IMR-90 (cell line): Measurements from ENCODE around the gene TOP3B. TPM values are rescaled to one million over a fixed set of nuclear protein-coding genes. Genes with fewer than 3 reads are reported as not detected.

Source experiments
- ATAC-seq: fragments of 200-7000 bp; cut with Tn5 transposase; 2 replicates; pipeline ENCODE4 v1.9.1; 2020; ENCODE audit warnings: low read depth, mild to moderate bottlenecking, moderate library complexity
- BruUV-seq: library from RNA; stranded (reverse); fragments of 400-500 nt; replicated peaks from 2 replicates; lab custom pipeline; 2021; lab: Mats Ljungman, UMichigan
- CTCF ChIA-PET: fragments of 300-600 bp; formaldehyde crosslinking; extraction: SDS; loops from one replicate; lab custom pipeline; 2021; ENCODE audit warnings: antibody characterized with exemption; lab: Yijun Ruan, JAX
- POLR2A ChIA-PET: fragments of 300-600 bp; sonication (Branson Sonifier 250); formaldehyde crosslinking; loops from one replicate; lab custom pipeline; 2022; ENCODE audit warnings: antibody characterized with exemption; ENCODE audit not compliant: unreplicated experiment; lab: Charles Lee
- DNase-seq: peaks from one replicate; pipeline ENCODE4 v3.0.0; 2013
- H2AFZ ChIP-seq: replicated peaks from 2 replicates; pipeline ENCODE3; 2013; ENCODE audit warnings: low read length, mild to moderate bottlenecking; ENCODE audit not compliant: poor library complexity
- H2AK5ac ChIP-seq: 2 replicates; pipeline ENCODE4 v1.6.1; 2013; ENCODE audit warnings: low read depth, low read length, inconsistent platforms
- H2AK9ac ChIP-seq: replicated peaks from 2 replicates; pipeline ENCODE3; 2013; ENCODE audit warnings: mild to moderate bottlenecking, low read depth, low read length, moderate library complexity; ENCODE audit not compliant: poor library complexity
- H2BK120ac ChIP-seq: 2 replicates; pipeline ENCODE4 v1.6.1; 2013; ENCODE audit warnings: low read depth, low read length, inconsistent platforms
- H2BK15ac ChIP-seq: 3 replicates; pipeline ENCODE4 v1.6.1; 2013; ENCODE audit warnings: low read depth, low read length, inconsistent platforms
- H2BK20ac ChIP-seq: 2 replicates; pipeline ENCODE4 v1.6.1; 2013; ENCODE audit warnings: low read depth, mild to moderate bottlenecking, inconsistent platforms, low read length, moderate library complexity
- H2BK5ac ChIP-seq: 2 replicates; pipeline ENCODE4 v1.6.1; 2013; ENCODE audit warnings: mild to moderate bottlenecking, low read depth, low read length, inconsistent platforms; ENCODE audit not compliant: poor library complexity, severe bottlenecking
- H3K14ac ChIP-seq: replicated peaks from 2 replicates; pipeline ENCODE4 v1.6.1; 2013; ENCODE audit warnings: low read depth, low read length, inconsistent platforms
- H3K18ac ChIP-seq: 2 replicates; pipeline ENCODE4 v1.6.1; 2013; ENCODE audit warnings: low read depth, low read length, control low read depth
- H3K23ac ChIP-seq: 2 replicates; pipeline ENCODE4 v1.6.1; 2013; ENCODE audit warnings: low read depth, low read length, inconsistent platforms
- H3K27ac ChIP-seq: 2 replicates; pipeline ENCODE4 v1.5.1; 2013; ENCODE audit warnings: mild to moderate bottlenecking, control low read depth, low read length; ENCODE audit not compliant: insufficient read depth
- H3K27me3 ChIP-seq: 2 replicates; pipeline ENCODE4 v1.6.1; 2013; ENCODE audit warnings: low read length; ENCODE audit not compliant: control insufficient read depth, insufficient read depth
- H3K36me3 ChIP-seq: 2 replicates; pipeline ENCODE4 v1.6.1; 2013; ENCODE audit warnings: low read length, mixed read lengths; ENCODE audit not compliant: control insufficient read depth, insufficient read depth
- H3K4ac ChIP-seq: 2 replicates; pipeline ENCODE4 v1.6.1; 2013; ENCODE audit warnings: low read depth, low read length, inconsistent platforms
- H3K4me1 ChIP-seq: 2 replicates; pipeline ENCODE4 v1.6.1; 2013; ENCODE audit warnings: low read length, mixed read lengths; ENCODE audit not compliant: control insufficient read depth, insufficient read depth
- H3K4me2 ChIP-seq: 2 replicates; pipeline ENCODE4 v1.6.1; 2013; ENCODE audit warnings: low read depth, mild to moderate bottlenecking, control low read depth, low read length, moderate library complexity
- H3K4me3 ChIP-seq: 2 replicates; pipeline ENCODE4 v1.5.1; 2013; ENCODE audit warnings: low read depth, mild to moderate bottlenecking, control low read depth, low read length, moderate library complexity; ENCODE audit not compliant: insufficient read depth
- H3K56ac ChIP-seq: 2 replicates; pipeline ENCODE4 v1.6.1; 2013; ENCODE audit warnings: low read length, inconsistent platforms; ENCODE audit not compliant: insufficient read depth; ENCODE audit errors: extremely low read depth
- H3K79me1 ChIP-seq, 2 experiments: 2 replicates each; pipeline ENCODE4 v1.6.1; 2013; ENCODE audit warnings: low read length in 2 of 2, inconsistent platforms in 1 of 2, low read depth in 1 of 2
- H3K9ac ChIP-seq: 2 replicates; pipeline ENCODE4 v1.6.1; 2013; ENCODE audit warnings: low read depth, low read length, control low read depth
- H3K9me1 ChIP-seq: 2 replicates; pipeline ENCODE4 v1.6.1; 2013; ENCODE audit warnings: low read length, inconsistent platforms; ENCODE audit not compliant: insufficient read depth
- H3K9me3 ChIP-seq: 2 replicates; pipeline ENCODE4 v1.6.1; 2013; ENCODE audit warnings: low read length; ENCODE audit not compliant: control insufficient read depth, insufficient read depth
- H4K20me1 ChIP-seq: 2 replicates; pipeline ENCODE4 v1.6.1; 2013; ENCODE audit warnings: low read length, inconsistent platforms; ENCODE audit not compliant: insufficient read depth
- H4K5ac ChIP-seq: 2 replicates; pipeline ENCODE4 v1.6.1; 2013; ENCODE audit warnings: mild to moderate bottlenecking, low read depth, low read length, control low read depth
- H4K8ac ChIP-seq, 2 experiments: 2 replicates each; pipeline ENCODE4 v1.6.1; 2013; ENCODE audit warnings: low read depth in 2 of 2, low read length in 2 of 2, control low read depth in 1 of 2, inconsistent platforms in 1 of 2
- H4K91ac ChIP-seq: 2 replicates; pipeline ENCODE4 v1.6.1; 2013; ENCODE audit warnings: low read depth, low read length, inconsistent platforms; ENCODE audit not compliant: insufficient read depth
- CHD1 ChIP-seq: IDR thresholded peaks from 2 replicates; pipeline ENCODE4 v1.6.1; 2012; ENCODE audit warnings: low read depth, low read length, improper control_type of control experiment
- SMC3 ChIP-seq: fragments of 150-350 bp; IDR thresholded peaks from 2 replicates; pipeline ENCODE4 v1.6.1; 2016; ENCODE audit warnings: low read depth, mild to moderate bottlenecking, antibody characterized with exemption, low read length, moderate library complexity
- WGBS, 2 experiments: methylation state at CpG; one replicate each; pipeline versions ENCODE4 v1.1.5 to v1.1.7; 2013; ENCODE audit warnings: missing lambda C conversion rate in 2 of 2; ENCODE audit not compliant: insufficient read length in 1 of 2; ENCODE audit errors: extremely low coverage in 2 of 2; 5-methylcytosine and 5-hydroxymethylcytosine counted together
- dilution Hi-C: fragments of 300-500 bp; cut with HindIII; formaldehyde crosslinking; loops from one replicate; pipeline ENCODE4 v1.14.3; 2018; ENCODE audit warnings: low sequenced_read_pairs; ENCODE audit not compliant: unreplicated experiment
- in situ Hi-C: fragments of 300-500 bp; cut with MboI; formaldehyde crosslinking; loops from 3 replicates; pipeline ENCODE4 v1.14.3; 2019; ENCODE audit warnings: low sequenced_read_pairs, inconsistent platforms, mixed read lengths
- intact Hi-C: fragments of 100-400 bp; cut with micrococcal nuclease; formaldehyde crosslinking; loops from 2 replicates; pipeline ENCODE4 v1.10.0; 2022
- polyA plus RNA-seq, 3 experiments: library from polyadenylated mRNA; depleted of rRNA; stranded (reverse); fragments of >200 nt; gene quantifications; 2 replicates each; pipeline ENCODE4 v1.2.3, GENCODE V29; 2012; ENCODE audit warnings: low replicate concordance in 1 of 3
- total RNA-seq: library from RNA; depleted of rRNA; stranded (reverse); fragments of >200 nt; gene quantifications from 2 replicates; pipeline ENCODE4 v1.2.3, GENCODE V29; 2012
- TF ChIP-seq, protein P1 (sequence below): fragments of 150-350 bp; IDR thresholded peaks from 2 replicates; pipeline ENCODE4 v1.6.1; 2017; ENCODE audit warnings: mild to moderate bottlenecking, antibody characterized with exemption, low read length, low read depth

The TOP3B gene
- total and polyA plus RNA-seq, 2 of the 4 experiments (the other 2 are of a cell fraction): 23.0 to 23.5 TPM

DNA sequence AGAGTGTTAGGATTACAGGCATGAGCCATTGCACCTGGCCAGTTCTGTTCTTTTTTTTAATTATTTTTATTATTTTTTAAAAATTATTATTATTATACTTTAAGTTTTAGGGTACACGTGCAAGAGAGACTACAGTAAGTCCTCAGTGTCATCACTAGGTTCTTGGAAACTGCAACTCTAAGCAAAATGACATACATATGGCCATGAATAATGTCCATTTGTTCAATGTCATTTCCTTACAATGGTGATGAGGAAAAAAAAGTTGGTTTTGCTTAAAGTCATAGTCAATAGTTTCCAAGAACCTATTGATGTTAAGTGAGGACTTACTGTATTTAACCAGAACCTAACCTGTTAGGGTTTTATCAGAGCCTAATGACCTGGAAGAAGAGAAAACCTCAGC lies 29.4 kb upstream of the TOP3B start:
- TF ChIP-seq CHD1 (no peak), SMC3 (no peak)
- TF ChIP-seq, protein P1, sequence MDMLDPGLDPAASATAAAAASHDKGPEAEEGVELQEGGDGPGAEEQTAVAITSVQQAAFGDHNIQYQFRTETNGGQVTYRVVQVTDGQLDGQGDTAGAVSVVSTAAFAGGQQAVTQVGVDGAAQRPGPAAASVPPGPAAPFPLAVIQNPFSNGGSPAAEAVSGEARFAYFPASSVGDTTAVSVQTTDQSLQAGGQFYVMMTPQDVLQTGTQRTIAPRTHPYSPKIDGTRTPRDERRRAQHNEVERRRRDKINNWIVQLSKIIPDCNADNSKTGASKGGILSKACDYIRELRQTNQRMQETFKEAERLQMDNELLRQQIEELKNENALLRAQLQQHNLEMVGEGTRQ: no peak
- Histone ChIP-seq H2AK5ac (no peak overlapping the region), H3K9ac (no peak overlapping the region), H4K20me1 (no peaks in the 10 kb centered on the region), H3K36me3 (no peaks in the 10 kb centered on the region), H4K8ac (no peak overlapping the region), H2AK9ac (no peak overlapping the region), H3K18ac (no peak overlapping the region), H3K79me1 (no peaks in the 10 kb centered on the region), H3K9me3 (no peaks in the 10 kb centered on the region), H2AFZ (no peak overlapping the region), H3K4me1 (no peaks in the 10 kb centered on the region), H2BK20ac (no peak overlapping the region), H3K14ac (no peak overlapping the region), H3K27me3 (peaks cover 14% of the 10 kb centered on the region), H3K4me2 (no peak overlapping the region), H3K4ac (no peak overlapping the region), H2BK5ac (no peak overlapping the region), H2BK120ac (no peak overlapping the region), H3K4me3 (no peak overlapping the region), H3K9me1 (no peaks in the 10 kb centered on the region), H3K23ac (no peak overlapping the region), H2BK15ac (no peak overlapping the region), H3K56ac (no peak overlapping the region), H3K27ac (no peak overlapping the region), H4K91ac (no peak overlapping the region), H4K5ac (no peak overlapping the region)
- dilution Hi-C loops (no loop called here), in situ Hi-C loops (no loop called here), intact Hi-C loops (loop anchor here (2.0 kb wide), 1 partner anchor 35 kb away; no protein-coding TSS in a partner anchor)
- ATAC-seq (no peak), DNase-seq (no peak)
- ChIA-PET POLR2A (no interaction called here), CTCF (no interaction called here)
- BruUV-seq: no TSS peak
- no CpG with 5 or more reads among the region's 1 CpG for WGBS, 2 experiments
